ENCODE results near the gene RNF115.

DNA sequence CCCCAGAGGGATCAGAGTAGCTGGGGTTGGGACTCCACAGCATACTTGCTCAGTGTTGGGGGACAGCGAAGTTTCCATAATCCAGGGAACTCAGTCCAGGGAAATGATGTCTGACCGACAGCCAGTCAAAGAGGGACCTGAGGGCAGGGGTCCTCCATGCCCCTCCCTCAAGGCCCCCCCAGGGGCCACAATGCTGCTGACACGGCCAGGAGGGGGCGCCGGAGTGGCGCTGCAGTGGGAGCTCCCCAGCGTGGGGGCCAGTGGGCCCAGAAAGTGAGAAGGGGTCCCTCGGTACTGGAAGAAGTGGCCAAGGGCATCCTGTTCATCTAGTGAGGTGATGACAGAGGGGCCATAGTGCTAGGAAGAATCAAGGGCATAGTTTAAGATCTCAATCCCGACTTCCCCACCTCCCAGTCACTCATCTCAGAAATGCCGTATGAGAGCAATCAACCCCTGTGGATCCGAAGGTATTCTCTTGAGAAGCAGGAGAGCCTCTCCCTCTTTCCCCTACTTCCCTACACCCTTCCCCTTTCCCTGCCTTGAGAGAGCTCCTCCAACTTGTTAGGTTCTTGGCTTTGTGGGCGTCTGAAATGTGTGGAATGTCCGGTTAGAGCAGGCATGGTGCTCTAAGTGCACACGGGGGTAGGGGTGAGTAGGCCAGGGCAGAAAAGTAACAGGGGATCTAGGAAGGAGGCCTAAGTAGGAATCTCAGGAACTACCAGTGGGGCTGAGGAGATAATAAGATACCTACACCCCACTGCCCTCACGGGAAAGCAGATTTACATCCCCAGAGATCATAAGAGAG is 25.7 kb upstream of the RNF115 start:
- TF ChIP-seq POLR2A (IDR thresholded peaks at IDR 0.05), result no peak
- TF ChIP-seq, protein P1, sequence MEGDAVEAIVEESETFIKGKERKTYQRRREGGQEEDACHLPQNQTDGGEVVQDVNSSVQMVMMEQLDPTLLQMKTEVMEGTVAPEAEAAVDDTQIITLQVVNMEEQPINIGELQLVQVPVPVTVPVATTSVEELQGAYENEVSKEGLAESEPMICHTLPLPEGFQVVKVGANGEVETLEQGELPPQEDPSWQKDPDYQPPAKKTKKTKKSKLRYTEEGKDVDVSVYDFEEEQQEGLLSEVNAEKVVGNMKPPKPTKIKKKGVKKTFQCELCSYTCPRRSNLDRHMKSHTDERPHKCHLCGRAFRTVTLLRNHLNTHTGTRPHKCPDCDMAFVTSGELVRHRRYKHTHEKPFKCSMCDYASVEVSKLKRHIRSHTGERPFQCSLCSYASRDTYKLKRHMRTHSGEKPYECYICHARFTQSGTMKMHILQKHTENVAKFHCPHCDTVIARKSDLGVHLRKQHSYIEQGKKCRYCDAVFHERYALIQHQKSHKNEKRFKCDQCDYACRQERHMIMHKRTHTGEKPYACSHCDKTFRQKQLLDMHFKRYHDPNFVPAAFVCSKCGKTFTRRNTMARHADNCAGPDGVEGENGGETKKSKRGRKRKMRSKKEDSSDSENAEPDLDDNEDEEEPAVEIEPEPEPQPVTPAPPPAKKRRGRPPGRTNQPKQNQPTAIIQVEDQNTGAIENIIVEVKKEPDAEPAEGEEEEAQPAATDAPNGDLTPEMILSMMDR (IDR thresholded peaks at IDR 0.05), result no peak
